ENCODE measurements around the gene SEC16A.

- TF ChIP-seq CTCF (IDR thresholded peaks at IDR 0.05; ENCODE audit: low read depth, low read length, missing input control) (no peak), TAF1 (conservative IDR thresholded peaks at IDR 0.05) (no peak), JUND (IDR thresholded peaks at IDR 0.05) (no peak), MAX (IDR thresholded peaks at IDR 0.05) (no peak), YY1 (IDR thresholded peaks at IDR 0.05) (no peak), SP1 (IDR thresholded peaks at IDR 0.05) (no peak), GABPA (IDR thresholded peaks at IDR 0.05 in 1 of 2, conservative IDR thresholded peaks at IDR 0.05 in 1 of 2) (no peak), NR2F2 (IDR thresholded peaks at IDR 0.05) (no peak), EGR1 (IDR thresholded peaks at IDR 0.05; ENCODE audit: low read depth in 2 of 2) (no peak), RAD21 (IDR thresholded peaks at IDR 0.05) (no peak), ATF3 (IDR thresholded peaks at IDR 0.05) (no peak), FOXA1 (IDR thresholded peaks at IDR 0.05) (no peak)
Measured at GRCh38 chr9:136515276-136515675, 32.4 kb upstream of the SEC16A start.

Data from liver (tissue), 3 donors.